Ishikawa (cell line): ENCODE measurements around the gene OR51E2.

Experiments used
- CEBPB ChIP-seq: IDR thresholded peaks from 2 replicates; pipeline ENCODE4 v1.6.1; 2012
- EGR1 ChIP-seq: IDR thresholded peaks from 2 replicates; pipeline ENCODE4 v1.6.1; 2012
- EP300 ChIP-seq: IDR thresholded peaks from 2 replicates; pipeline ENCODE4 v1.6.1; 2012; ENCODE audit warnings: borderline replicate concordance
- FOXM1 ChIP-seq: IDR thresholded peaks from 2 replicates; pipeline ENCODE4 v1.6.1; 2012; ENCODE audit warnings: low read depth, borderline replicate concordance
- MAX ChIP-seq: IDR thresholded peaks from 2 replicates; pipeline ENCODE4 v1.6.1; 2012
- RAD21 ChIP-seq: IDR thresholded peaks from 2 replicates; pipeline ENCODE4 v1.6.1; 2012; ENCODE audit warnings: low read depth
- REST ChIP-seq: IDR thresholded peaks from 2 replicates; pipeline ENCODE4 v1.6.1; 2012; ENCODE audit warnings: low read depth, mild to moderate bottlenecking
- TAF1 ChIP-seq: IDR thresholded peaks from 2 replicates; pipeline ENCODE4 v1.6.1; 2012; ENCODE audit warnings: low read depth, mild to moderate bottlenecking
- TCF12 ChIP-seq: IDR thresholded peaks from 2 replicates; pipeline ENCODE4 v1.6.1; 2012; ENCODE audit warnings: low read depth
- TEAD4 ChIP-seq: IDR thresholded peaks from 2 replicates; pipeline ENCODE4 v1.6.1; 2012

The OR51E2 gene

DNA sequence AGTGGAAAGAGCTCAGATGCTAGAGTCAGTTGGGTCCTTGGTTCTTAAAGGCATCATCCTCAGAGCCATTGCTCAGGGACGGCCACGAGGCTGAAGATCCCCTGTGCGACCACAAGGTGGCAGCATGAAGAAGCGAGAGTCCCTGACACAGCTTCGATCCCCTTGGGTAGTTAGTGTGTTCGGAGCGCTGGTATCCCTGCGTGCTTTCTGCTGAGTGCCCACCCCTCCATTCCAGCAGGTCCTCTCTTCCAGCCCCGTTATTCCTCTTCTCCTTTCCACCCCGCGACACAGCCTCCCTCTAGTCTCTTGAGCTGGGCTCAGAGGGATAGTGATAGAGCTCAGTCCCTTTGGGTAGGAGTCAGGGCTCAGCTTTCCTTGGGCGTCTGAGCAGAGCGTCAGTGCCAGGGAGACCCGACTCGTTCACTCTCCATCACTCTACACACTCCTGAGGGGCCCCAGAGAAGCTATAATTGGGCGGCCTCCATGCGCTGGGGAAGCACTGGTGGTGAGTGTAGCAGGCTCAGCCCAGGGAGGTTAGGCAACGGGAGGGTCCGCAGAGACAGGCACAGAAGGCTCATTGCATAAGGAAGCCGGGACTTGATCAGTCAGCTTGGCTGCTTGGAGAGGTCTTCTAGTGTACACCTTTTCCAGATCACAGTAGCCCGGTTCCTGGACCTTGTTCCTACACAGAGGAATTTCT, 60.5 kb downstream of the OR51E2 start, which contains the start of gene OR51D1:
Gene OR51D1 (plus strand): TSS at position 516 of the 700 bp plus-strand sequence. CDS start 2,314 bp downstream, outside the sequence.
- TF ChIP-seq TCF12 (no peak), TEAD4 (no peak), TAF1 (no peak), CEBPB (no peak), REST (no peak), EGR1 (no peak), RAD21 (peak; percentile 78), EP300 (no peak), FOXM1 (no peak)

- TF ChIP-seq TCF12 (no peak), CEBPB (no peak), RAD21 (no peak), REST (no peak), MAX (no peak)
These were observed 61.5 kb downstream of the OR51E2 start for GRCh38 chr11:4636136-4636535.
